Gastroesophageal sphincter (tissue), 3 donors: ENCODE results near the gene TST.

Experiments
- CTCF ChIP-seq, 4 experiments: fragments of 200-600 bp in 2 of 4; fragments of 450-650 bp in 2 of 4; sonication (generic) in 1 of 4; IDR thresholded peaks; one replicate each; pipeline ENCODE4 v1.5.1; 2017 to 2019; ENCODE audit warnings: antibody characterized with exemption in 4 of 4, mild to moderate bottlenecking in 2 of 4, moderate library complexity in 2 of 4
- EP300 ChIP-seq: sonication (generic); formaldehyde crosslinking; IDR thresholded peaks from one replicate; pipeline ENCODE4 v1.6.1; 2017; ENCODE audit warnings: antibody characterized with exemption, mild to moderate bottlenecking
- POLR2A ChIP-seq, 2 donors: fragments of 450-650 bp; IDR thresholded peaks; one replicate each; pipeline ENCODE4 v1.6.1; 2017; ENCODE audit warnings: antibody characterized with exemption in 2 of 2, mild to moderate bottlenecking in 2 of 2, moderate library complexity in 1 of 2

GRCh38 chr22:36965696-36966095 is 53.6 kb downstream of the TST start:
- TF ChIP-seq EP300 (no peak), CTCF (IDR thresholded peaks at IDR 0.05) (no peak), POLR2A (IDR thresholded peaks at IDR 0.05) (no peak)
